Activated CD4-positive, alpha-beta T cell treated with anti-CD3 and anti-CD28 coated beads, Interleukin-2, amount 50 U/mL, for 1 hour (primary cell): ENCODE results near the gene PLPPR2.
"Not testable (repeated sequence)": the region's sequence is repeated elsewhere in the genome, so short reads cannot be mapped to it uniquely, and the experiment has no call there.

Experiments used
- DNase-seq: peaks from one replicate; pipeline ENCODE4 v3.0.0-alpha.2; 2020

The PLPPR2 gene

DNA sequence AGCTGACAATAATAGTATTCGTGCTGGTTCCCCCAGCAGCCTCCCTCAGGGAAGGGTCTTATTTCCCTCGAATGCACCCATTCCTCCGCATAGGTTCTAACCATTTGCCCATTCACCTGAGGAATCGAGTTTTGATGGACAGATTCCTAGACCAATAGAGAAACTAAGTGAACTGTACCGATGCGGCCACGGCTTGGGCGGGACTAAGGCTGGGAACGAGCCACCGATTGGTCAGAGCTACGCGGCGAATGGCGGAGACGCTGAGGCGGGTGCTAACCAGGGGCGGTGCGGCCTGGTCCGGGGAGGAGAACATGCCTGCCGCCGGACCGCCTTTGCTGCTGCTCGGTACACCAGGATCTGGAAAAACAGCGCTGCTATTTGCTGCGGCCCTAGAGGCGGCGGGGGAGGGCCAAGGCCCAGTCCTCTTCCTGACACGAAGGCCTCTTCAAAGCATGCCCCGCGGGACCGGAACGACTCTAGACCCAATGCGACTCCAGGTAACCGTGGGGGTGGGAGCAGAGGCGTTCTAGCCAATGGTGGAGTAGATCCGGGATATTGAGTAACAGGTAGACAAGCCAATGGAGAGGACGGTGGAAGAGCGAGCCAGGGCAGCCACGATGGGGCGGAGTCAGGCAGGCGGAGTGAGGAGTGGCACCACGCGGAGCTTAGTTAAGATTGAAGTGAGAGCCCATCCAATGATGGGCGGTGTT, 19.4 kb downstream of the PLPPR2 start, which contains the start of gene SWSAP1:
Gene SWSAP1, plus strand, starts transcription at position 234 of the 710 bp plus-strand sequence. Its CDS starts 15 bp downstream, at position 249.
- DNase-seq: peak; percentile 95

DNA sequence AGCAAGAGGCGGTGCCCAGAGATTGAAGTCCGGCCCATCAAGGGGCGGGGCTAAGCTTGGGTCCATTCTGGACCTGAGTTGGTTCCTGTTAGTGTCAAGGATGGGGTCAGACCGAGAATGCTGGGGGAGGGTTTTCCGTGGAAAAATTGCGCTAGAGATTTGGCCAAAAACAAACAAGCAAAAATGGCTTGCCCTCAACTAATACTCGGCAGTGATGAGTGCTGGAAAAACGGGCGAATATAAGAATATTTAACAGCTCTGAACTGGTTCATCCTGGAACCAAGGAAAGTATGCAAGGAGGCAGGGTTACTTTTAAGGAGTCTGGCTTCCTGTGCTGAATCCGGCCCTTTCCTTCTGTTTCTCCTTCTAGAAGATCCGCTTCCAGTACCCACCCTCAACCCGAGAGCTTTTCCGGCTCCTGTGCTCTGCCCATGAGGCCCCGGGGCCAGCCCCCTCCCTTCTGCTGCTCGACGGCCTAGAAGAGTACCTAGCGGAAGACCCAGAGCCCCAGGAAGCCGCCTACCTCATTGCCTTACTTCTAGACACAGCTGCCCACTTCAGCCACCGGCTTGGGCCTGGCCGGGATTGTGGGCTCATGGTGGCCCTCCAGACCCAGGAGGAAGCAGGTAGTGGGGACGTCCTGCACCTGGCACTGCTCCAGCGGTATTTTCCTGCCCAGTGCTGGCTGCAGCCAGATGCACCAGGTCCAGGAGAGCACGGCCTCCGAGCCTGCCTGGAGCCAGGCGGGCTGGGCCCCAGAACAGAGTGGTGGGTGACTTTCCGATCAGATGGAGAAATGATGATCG, 20.1 kb downstream of the PLPPR2 start:
- DNase-seq: peak; percentile 70

DNA sequence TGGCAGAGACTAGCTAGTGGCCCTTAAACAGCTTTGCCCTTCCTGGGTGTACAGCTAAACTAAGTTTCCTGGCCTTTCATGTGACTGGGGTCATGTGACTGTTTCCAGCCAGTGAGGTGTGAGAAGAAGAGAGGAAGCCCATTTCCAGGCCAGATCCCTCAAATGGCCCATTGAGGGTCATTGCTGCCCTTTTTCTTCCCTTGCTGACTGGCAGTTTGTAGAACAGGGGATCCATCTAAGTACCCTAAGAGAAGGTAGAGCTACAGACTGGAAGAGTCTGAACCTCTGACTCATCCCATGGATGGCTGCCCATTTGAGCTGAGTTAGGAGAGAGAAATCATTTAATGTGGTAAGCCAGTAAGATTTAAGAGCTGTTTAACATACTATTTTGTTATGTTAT, 22.0 kb downstream of the PLPPR2 start:
- DNase-seq: no peak

DNA sequence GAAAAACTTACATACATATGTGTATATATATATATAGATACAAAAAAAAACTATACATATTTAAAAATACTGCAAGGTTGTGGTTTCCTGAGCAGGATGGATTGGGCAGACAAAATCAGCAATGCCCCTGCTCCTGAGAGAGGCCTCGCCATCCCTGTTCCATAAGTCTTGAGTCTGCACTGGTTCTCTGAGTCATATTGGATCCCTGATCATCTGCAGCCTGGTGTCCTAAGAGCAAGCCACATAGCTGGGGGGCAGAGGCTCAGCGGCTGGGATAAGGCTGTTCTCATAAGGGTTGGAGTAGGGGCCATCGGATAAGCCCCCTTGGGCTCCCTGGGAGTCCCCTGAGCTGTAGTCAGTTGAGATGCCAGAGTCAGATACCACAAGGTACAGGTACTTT, 22.5 kb downstream of the PLPPR2 start:
- DNase-seq: no peak

DNA sequence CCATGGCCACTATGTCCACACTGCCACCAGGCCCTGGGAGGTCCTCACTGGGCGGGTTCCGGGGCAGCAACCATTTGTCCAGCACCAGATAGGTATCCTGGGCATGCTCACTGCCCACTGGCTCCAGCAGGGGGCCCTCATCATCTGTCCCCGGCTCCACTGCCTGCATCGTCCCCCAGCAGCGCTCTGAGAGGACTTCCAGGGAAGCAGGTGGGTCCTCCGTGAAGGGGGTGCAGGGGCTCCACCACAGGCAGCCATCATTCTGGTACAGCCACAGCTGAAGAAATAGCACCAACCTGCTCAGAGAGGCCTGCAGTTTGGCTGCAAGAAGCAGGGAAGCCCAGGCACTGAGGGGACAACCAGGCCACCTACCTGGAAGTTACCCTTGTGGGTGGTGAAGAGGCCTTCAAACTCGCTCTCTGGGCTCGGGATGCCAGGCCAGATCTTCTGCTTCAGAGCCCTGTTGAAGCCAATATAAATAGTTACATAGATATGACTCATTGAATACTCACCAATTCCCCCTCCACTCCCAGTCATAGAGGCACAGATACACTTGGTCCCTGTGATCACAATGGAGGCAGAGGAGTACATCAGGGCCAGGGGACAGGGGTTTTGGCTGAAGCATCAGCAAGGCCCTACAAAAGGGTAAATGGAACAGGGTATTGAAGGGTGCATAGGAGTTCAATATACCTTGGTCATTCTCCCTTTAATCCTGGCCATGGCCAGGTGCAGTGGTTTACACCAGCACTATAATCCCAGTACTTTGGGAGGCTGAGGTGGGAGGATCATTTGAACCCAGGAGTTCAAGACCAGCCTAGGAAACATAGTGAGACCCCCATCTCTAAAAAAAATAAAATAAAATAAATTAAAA, 23.3 kb downstream of the PLPPR2 start:
- DNase-seq: no peak

DNA sequence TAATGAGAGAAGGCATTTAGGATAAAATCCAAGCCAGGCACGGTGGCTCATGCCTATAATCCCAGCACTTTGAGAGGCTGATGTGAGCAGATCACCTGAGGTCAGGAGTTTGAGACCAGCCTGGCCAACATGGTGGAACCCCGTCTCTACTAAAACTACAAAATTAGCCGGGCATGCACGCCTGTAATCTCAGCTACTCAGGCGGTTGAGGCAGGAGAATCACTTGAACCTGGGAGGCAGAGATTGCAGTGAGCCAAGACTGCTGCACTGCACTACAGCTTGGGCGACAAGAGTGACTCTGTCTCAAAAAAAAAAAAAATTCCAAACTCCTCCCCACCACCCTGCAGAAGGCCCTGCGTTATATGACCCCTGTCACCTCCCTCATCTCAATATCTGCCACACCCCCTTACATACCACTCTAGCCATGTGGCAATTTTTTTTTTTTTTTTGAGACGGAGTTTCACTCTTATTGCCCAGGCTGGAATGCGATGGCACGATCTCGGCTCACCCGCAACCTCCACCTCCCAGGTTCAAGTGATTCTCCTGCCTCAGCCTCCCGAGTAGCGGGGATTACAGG, 24.1 kb downstream of the PLPPR2 start:
- not testable (repeated sequence) for DNase-seq

DNA sequence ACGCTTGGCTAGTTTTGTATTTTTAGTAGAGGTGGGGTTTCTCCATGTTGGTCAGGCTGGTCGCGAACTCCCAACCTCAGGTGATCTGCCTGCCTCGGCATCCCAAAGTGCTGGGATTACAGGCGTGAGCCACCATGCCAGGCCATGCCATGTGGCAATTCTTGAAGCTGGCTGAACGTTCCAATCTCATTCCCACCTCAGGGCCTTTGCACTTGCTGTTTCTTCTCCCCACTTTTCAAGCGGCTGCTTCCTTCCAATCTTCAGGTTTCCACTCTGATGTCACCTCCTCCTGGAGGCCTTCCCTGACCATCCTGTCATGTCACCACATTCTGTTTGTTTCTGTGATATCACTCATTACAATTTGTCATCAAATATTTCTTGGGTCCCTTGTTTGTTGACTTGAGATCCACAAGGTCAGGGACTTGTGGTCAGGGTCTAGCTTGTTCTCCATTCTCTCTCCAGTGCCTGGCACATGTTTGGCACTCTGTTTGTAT, 24.7 kb downstream of the PLPPR2 start:
- no peak for DNase-seq

DNA sequence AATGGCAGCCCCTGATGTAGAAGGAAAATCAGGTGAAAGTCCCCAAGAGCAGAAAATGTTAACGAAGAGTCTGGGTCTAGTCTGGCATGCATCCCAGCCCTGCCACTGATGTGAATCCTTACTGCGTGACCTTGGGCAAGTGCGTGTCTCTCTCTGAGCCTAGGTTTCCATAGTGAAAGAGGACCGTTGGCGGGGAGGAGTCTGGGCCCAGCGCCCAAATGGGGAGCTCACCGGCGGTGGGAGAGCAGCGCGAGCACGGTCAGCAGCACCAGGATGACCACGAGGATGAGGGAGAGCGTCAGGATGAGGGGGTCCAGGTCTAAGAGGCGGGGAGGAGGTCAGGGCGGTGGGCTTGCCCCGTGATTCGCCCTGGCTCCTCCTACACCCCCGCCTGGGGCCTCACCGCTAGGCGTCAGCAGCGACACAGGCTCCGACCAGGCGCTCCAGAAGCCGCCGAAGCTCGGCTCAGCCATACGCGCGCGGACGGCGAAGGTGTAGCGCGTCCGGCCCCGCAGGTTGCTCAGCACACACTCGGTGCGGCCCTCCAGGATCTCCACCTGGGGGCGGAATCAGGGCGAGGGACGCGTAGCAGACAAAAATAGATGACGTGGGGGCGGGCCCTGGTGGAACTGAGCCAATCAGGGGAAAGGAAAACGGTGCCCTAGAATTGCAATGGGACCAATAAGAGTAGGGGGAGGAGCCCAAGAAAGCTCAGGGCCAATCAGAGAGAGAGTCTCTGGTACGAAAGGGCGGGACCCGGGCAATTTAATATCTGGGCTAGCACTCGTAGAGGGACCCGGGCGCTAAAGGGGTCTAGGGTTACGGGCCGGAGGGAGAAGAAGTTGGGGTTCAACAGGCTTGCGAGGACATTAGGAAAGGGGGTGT, 25.7 kb downstream of the PLPPR2 start:
- peak; percentile 97 for DNase-seq

DNA sequence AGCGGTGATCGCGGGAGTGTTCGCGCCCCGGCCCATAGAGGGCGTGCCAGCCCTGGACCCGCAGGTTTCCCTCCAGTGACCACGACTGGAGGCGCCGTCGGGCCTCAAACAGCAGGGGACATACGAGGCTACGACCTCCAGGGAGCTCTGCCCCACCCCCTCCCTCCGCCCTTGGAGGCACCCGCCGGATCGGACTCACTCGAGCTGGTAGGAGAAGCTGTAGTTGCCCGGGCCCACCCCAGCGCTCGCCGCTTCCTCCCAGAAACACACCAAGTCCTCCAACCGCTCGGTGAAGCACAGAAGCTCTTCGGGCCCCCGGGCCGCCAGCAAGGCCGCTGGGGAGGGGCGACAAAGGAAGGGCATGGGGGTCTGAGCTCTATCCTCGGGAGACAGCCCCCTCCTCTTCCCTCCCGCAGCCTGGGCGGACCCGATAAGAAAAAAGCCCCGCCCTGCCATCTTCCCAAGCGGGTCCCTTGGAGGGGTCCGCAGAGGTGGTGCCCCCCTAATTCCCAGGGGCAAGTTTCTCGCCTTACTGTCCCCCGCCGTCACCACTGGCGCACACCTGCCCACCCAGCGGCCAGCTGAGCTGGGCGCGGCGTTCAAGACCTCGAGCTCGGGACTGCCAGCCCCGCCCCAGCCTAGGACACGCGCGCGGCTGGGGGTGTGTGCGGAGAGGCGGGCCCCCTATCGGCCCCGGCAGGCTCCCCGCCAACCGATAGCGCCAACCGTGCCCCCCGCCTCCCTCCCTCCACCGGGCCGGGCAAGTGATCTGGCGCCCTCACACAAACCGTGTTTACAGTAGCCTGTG, 27.9 kb downstream of the PLPPR2 start:
- peak; percentile 31 for DNase-seq

DNA sequence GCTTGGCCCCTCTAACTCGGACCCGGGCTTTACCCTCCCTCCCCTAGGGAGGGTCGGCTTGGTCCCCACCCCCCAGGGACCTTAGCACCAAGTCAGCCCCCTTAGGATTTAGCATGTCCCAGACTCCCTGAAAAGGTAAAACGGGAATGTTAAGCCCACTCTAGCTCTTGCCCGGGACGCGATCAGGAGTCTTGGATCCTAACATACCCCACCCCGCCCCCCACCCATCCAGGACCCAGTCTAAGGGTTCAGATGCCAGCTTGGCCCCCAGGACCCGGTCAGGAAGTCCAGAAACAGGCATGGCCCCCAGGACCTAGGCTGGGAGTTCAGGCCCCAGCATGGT, 28.4 kb downstream of the PLPPR2 start:
- no peak for DNase-seq

DNA sequence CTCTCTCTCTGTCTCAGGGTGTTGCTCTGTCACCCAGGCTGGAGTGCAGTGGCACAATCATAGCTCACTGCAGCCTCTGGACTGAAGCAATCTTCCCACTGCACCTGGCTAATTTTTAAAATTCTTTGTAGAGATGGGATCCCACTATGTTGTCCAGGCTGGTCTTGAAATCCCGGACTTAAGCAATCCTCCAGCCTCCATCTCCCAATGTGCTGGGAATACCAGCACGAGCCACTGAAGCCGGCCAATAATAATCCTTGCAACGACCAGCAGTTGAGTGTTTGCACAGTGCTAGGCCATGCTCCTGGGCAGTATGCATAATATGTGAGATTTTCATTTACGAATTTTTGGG, 29.5 kb downstream of the PLPPR2 start:
- DNase-seq: no peak

DNA sequence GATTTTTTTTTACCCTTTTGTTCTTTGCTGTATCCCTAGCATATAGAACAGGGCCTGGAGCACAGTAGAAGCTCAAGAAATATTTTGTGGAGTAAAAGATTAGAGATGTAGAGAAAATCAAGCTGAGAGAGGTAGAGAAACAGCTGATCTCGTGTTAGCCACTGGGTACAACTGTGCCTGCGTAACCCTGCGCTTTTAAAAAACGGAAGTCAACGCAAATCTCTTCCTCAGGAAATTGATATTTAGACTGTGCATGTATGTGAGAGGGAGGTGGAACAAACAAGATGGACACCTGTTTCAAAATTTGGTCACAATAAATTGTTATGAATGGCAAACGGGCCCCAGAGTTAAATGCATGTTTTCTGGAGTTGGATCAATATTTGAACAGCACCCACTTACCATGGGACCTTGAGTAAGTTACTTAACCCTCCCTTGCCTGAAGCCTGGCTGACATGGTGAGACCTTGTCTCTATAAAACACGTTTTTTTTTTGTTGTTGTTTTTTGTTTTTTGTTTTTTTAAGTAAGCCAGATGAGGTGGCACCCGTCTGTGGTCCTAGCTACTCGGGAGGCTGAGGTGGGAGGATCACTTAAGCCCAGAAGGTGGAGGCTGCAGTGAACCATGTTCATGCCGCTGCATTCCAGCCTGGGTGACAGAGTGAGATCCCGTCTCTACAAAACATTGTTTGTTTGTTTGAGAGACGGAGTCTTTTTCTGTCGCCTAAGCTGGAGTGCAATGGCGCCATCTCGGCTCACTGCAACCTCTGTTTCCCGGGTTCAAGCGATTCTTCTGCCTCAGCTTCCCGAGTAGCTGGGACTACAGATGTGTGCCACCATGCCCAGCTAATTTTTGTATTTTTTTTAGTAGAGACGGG, 32.2 kb downstream of the PLPPR2 start:
- DNase-seq: no peak

DNA sequence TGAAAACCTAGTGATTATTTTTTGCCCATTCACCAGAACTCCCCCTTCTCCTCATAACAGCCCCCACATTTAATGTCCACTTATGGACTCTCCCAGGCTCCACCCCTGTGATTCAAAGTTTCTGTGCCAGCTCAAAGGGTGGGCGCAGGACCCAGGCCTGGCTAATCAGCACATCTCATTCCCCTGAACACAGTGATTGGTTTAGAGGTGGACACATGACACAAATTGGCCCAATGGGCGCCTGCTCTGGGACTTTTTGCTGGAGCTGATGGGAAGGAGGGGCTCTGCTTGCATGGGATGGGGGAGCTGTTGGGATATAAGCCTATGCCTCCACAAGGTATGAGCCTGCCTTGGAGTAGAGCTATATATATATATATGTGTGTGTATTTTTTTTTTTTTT, 35.1 kb downstream of the PLPPR2 start:
- no peak for DNase-seq

DNA sequence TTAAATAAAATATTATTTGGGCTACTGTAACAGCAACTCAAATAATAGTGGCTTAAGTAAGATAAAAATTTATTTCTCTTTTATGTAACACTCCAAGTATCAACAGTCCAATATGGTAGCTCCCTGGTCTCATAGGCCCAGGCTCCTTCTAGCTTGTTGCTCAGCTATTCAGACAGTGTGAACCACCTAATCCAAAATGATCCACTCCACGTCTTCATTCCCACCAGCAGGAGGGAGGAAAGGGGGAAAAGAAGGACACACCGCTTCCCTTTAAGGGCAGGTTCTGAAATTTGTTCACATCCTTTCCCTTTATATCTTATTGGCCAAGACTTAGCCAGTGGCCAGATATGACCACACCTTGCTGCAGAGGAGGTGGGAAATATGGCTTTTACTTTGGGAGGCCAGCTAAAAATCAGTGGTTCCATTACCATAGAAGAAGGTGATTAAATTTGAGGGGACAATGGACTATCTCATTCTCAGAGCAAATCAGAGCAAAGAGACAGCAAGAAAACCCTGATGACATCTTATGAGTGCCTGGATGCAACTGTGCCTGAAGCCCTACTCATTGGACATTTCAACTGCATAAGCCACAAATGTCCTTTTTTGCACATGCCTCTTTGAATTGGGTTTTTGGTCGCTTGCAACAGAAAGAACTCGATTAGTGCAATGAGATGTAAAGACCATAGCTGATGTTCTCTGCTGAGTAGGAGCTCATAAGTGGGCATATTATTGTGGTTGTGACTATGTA, 35.9 kb downstream of the PLPPR2 start:
- no peak for DNase-seq

DNA sequence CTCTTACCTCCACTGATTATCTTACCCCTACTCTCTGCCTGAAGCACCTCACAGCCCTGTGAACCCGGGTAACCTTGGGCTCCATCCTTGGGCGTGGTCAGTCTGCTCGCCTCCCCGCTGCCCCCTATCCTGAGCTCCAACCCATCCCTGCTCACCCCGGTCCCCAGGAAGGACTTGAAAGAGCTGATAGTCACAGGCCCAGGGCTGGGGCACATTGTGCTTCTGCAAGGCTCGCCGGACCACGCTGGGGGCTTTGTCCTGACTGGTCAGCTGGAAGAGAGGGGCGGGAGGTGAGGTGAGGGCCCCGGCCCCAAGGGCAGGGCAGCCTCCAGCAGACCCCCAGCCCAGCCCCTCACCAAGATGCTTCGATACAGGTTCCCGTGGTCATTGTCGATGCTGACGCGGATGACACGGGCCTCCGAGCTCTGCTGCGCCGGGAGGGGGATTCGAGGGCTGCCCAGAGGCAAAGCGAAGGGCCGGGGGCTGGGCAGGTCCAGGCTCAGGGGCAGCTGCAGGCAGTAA, 41.9 kb downstream of the PLPPR2 start:
- DNase-seq: no peak

DNA sequence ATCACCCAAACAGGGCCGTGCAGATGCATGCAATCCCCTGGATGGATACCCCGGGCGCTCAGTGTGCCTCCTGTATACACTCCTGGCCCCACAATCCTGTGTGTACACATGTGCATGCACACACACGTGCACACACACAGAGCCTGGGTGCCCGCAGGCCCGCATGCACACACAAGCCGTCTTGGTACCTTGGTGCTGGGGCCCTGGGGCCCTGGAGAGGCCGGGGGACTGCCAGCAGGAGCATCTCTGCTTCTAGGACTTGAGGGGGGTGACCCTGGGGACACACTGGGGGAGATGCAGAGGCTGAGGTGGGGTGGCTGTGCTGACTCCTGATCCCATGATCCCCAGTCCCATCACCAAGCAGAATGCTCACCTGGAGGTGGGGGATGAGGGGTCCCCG, 44.4 kb downstream of the PLPPR2 start:
- no peak for DNase-seq

DNA sequence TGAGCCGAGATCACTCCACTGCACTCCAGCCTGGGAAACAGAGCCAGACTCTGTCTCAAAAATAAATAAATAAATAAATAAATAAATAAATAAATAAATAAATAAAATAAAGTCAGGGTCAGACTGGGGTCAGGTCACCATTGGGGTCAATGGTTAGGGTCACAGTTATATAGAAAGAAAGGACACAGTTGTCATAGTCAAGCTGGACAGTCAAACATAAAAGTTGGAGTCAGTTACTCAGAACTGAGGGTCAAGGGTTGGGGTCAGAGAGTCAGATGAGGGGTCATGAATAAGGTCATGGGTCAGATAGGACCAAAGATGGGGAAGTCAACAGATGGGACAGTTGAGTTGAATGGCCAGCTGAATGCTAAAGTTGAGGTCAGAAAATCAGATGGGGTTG, 45.6 kb downstream of the PLPPR2 start:
- DNase-seq: no peak

DNA sequence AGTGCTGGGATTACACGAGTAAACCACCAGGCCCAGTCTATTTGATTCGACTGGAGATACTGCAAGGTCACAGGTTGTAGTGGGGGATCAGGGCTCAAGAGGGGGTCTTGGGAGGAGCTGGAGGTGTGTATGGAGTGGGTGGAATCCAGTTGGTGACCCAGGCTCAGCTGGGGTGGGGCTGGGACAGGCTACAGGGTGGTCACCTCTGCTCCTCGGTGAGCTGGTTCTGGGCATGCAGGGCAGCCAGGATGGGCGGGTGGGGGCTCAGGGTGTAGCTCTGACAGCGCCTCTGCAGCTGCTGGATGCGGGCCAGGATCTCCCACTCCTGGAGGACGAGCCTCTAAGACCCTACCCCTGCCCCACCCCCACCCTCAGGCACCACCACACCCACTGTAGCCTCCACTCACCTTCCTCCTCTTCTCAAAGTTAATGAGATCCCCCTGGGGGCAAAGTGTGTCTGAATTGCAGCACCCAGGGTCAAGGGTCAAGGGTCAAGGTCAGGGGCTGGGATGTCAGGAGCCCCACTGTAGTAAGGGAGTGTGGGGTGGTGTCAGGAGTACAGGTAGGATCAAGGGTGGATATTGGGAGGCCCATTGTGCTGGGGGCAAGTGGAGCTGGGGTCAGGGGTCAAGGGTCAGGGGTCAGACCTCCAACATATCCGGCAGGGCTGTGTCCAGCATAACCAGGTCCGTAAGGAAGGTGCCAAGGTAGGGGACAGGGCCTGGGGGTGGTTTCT, 46.7 kb downstream of the PLPPR2 start:
- no peak for DNase-seq
